SK-MEL-5 (cell line): ENCODE data around the gene COL10A1. TPM values are rescaled to one million over a fixed set of nuclear protein-coding genes. Genes with fewer than 3 reads are reported as not detected.

ENCODE experiments used
- DNase-seq: peaks from one replicate; pipeline ENCODE4 v3.0.0-alpha.2; 2016; ENCODE audit warnings: low read depth, low spot score
- in situ Hi-C: cut with HindIII; loops from 2 replicates; pipeline ENCODE4 v1.10.0; 2016; ENCODE audit warnings: low sequenced_read_pairs, high pct_unique_total_duplicates, low pct_unique_long_range_greater_than_20kb
- total RNA-seq: library from RNA; depleted of rRNA; stranded (reverse); fragments of >200 nt; shearing (Covaris generic); gene quantifications from 2 replicates; pipeline ENCODE4 v1.2.3, GENCODE V29; 2014

The COL10A1 gene
- total RNA-seq, 1 experiment from 2014 or later: not detected

- in situ Hi-C loops: no loop called here
- DNase-seq: no peak
Observed at GRCh38 chr6:116136933-116137340, 11.0 kb upstream of the COL10A1 start.

GRCh38 chr6:116136373-116136772 lies 10.4 kb upstream of the COL10A1 start:
- in situ Hi-C loops: no loop called here
- DNase-seq: no peak

- in situ Hi-C loops: no loop called here
- DNase-seq: no peak
Observed at GRCh38 chr6:116133453-116133852, 7.5 kb upstream of the COL10A1 start.

GRCh38 chr6:116127771-116128493 lies 2.0 kb upstream of the COL10A1 start:
- in situ Hi-C loops: no loop called here
- DNase-seq: no peak

DNA sequence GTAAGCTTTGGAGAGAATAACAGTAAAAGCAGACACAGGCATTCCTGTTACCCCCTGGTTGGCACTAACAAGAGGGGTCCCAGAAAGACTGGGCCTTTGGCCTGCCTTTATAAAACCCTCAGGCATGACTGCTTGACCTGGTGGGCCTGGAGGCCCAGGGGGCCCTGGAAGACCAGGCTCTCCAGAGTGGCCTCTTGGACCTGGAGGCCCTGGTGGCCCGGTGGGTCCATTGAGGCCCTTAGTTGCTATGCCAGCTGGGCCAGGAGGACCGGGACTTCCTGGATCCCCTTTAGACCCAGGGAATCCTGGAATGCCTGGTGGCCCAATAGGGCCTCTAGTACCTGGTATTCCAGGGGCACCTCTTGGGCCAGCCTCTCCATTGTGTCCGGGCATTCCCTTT lies 5.5 kb downstream of the COL10A1 start:
- in situ Hi-C loops: no loop called here
- no peak for DNase-seq

GRCh38 chr6:116118608-116119007 lies 7.3 kb downstream of the COL10A1 start:
- in situ Hi-C loops: no loop called here
- DNase-seq: no peak

DNA sequence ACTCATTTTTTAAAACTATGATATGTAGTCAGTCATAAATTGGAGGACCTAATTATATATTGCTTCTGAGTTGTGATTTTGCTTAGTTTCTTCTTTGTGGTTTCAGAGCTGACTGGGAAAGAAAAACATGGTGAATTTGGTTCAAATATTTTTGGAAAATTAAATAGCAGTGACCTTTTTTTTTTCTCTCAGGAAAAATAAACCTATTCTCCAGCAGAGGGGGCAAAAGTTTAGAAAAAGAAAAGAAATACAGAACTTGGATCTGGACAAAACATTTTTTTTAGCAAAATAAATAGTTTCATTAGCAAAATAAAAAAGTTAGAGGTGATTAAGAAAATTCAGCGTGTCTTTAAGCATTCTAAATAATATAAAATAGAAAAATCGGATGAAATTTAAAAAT lies 10.2 kb downstream of the COL10A1 start:
- in situ Hi-C loops: no loop called here
- no peak for DNase-seq

DNA sequence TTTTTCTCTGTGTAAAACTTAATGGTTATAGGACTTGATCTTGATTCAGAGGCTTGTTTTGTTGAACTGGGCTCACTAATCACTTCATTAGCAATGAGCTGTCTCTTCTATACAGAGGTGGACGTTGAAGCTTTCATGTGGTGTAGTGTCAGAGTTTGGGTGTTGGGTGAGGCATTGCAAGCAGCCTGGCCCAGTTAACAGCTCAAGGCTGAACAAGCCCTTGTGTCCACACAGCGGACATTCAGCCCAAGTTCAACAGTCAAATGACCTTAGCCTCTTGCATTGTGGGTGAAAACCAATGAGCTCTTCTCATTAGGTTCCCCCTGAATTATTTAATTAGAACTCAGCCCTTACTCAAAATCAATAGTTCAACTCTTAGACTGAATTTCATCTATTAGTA lies 12.5 kb downstream of the COL10A1 start:
- no peak for DNase-seq
- in situ Hi-C loops: no loop called here

- DNase-seq: peak; percentile 74
- in situ Hi-C loops: no loop called here
Observed at GRCh38 chr6:116111552-116112528, 14.1 kb downstream of the COL10A1 start.

GRCh38 chr6:116108836-116109235 lies 17.1 kb downstream of the COL10A1 start:
- in situ Hi-C loops: no loop called here
- DNase-seq: no peak

GRCh38 chr6:116106146-116106545 lies 19.8 kb downstream of the COL10A1 start:
- in situ Hi-C loops: no loop called here

GRCh38 chr6:116105247-116105646 lies 20.7 kb downstream of the COL10A1 start:
- no peak for DNase-seq
- in situ Hi-C loops: no loop called here

More at GRCh38 chr6:116106146-116106545, 19.8 kb downstream of the COL10A1 start:
- DNase-seq: no peak

GRCh38 chr6:116104636-116105035 lies 21.3 kb downstream of the COL10A1 start:
- DNase-seq: no peak
- in situ Hi-C loops: no loop called here

- no peak for DNase-seq
- in situ Hi-C loops: no loop called here
Observed at GRCh38 chr6:116102873-116103272, 23.1 kb downstream of the COL10A1 start.

- DNase-seq: no peak
- in situ Hi-C loops: no loop called here
Observed at GRCh38 chr6:116101790-116102189, 24.1 kb downstream of the COL10A1 start.

GRCh38 chr6:116101302-116101718 lies 24.6 kb downstream of the COL10A1 start:
- no peak for DNase-seq
- in situ Hi-C loops: no loop called here

GRCh38 chr6:116100419-116101301 lies 25.3 kb downstream of the COL10A1 start, which contains the start of gene NT5DC1:
Gene NT5DC1, plus strand, starts transcription at chr6:116100853. Its CDS starts 78 bp downstream, at chr6:116100931.
- DNase-seq: peak; percentile 87
- in situ Hi-C loops: no loop called here

GRCh38 chr6:116099036-116099435 lies 26.9 kb downstream of the COL10A1 start:
- no peak for DNase-seq
- in situ Hi-C loops: no loop called here
